GM23338 (cell line): ENCODE results near the gene TBC1D3B. TPM values are rescaled to one million over a fixed set of nuclear protein-coding genes. Genes with fewer than 3 reads are reported as not detected.

Experiments used
- ATAC-seq: fragments of 200-7000 bp; cut with Tn5 transposase; 3 replicates; pipeline ENCODE4 v1.9.1; 2020
- DNase-seq: peaks from one replicate; pipeline ENCODE4 v3.0.0-alpha.2; 2015; ENCODE audit warnings: low spot score
- H2AFZ ChIP-seq: fragments of 200-600 bp; sonication (generic); 2 replicates; pipeline ENCODE4 v1.8.0; 2016; ENCODE audit warnings: antibody characterized with exemption, mild to moderate bottlenecking, moderate library complexity
- H3F3A ChIP-seq: fragments of 200-600 bp; sonication (generic); replicated peaks from 2 replicates; pipeline ENCODE4 v1.8.0; 2017; ENCODE audit warnings: antibody characterized with exemption, mixed run types, low read depth
- H3K27ac ChIP-seq: fragments of 200-600 bp; sonication (generic); 2 replicates; pipeline ENCODE4 v1.6.1; 2016; ENCODE audit warnings: low read depth
- H3K27me3 ChIP-seq: fragments of 200-600 bp; sonication (generic); 2 replicates; pipeline ENCODE4 v1.8.0; 2016; ENCODE audit warnings: mild to moderate bottlenecking, mixed run types, moderate library complexity; ENCODE audit not compliant: insufficient read depth
- H3K36me3 ChIP-seq: fragments of 200-600 bp; sonication (generic); 2 replicates; pipeline ENCODE4 v1.8.0; 2016; ENCODE audit warnings: mild to moderate bottlenecking; ENCODE audit not compliant: insufficient read depth
- H3K4me1 ChIP-seq: fragments of 200-600 bp; sonication (generic); 2 replicates; pipeline ENCODE4 v1.8.0; 2016; ENCODE audit warnings: mild to moderate bottlenecking, moderate library complexity; ENCODE audit not compliant: insufficient read depth
- H3K4me2 ChIP-seq: fragments of 200-600 bp; sonication (generic); 2 replicates; pipeline ENCODE4 v1.7.1; 2017; ENCODE audit warnings: mixed run types
- H3K4me3 ChIP-seq: fragments of 200-600 bp; sonication (generic); 2 replicates; pipeline ENCODE4 v1.6.1; 2016; ENCODE audit warnings: mixed run types
- H3K79me2 ChIP-seq: fragments of 200-600 bp; sonication (generic); replicated peaks from 2 replicates; pipeline ENCODE4 v1.8.0; 2017; ENCODE audit warnings: mild to moderate bottlenecking; ENCODE audit not compliant: insufficient read depth
- H3K9me2 ChIP-seq: fragments of 200-600 bp; sonication (generic); 2 replicates; pipeline ENCODE4 v1.8.0; 2017; ENCODE audit not compliant: insufficient read depth
- H4K20me1 ChIP-seq: fragments of 200-600 bp; sonication (generic); replicated peaks from 2 replicates; pipeline ENCODE4 v1.8.0; 2017; ENCODE audit warnings: mild to moderate bottlenecking; ENCODE audit not compliant: insufficient read depth
- H3K27ac Mint-ChIP-seq: 2 replicates; pipeline ENCODE4 v1.8.0; 2020; ENCODE audit warnings: inconsistent platforms, mild to moderate bottlenecking, moderate library complexity, mixed read lengths
- H3K27me3 Mint-ChIP-seq: 3 replicates; pipeline ENCODE4 v1.8.0; 2022; ENCODE audit warnings: low read depth, mild to moderate bottlenecking, moderate library complexity, mixed read lengths, inconsistent platforms; ENCODE audit not compliant: insufficient read depth, poor library complexity
- H3K36me3 Mint-ChIP-seq: 3 replicates; pipeline ENCODE4 v1.8.0; 2021; ENCODE audit warnings: low read depth, mild to moderate bottlenecking, inconsistent platforms, moderate library complexity, mixed read lengths
- H3K4me1 Mint-ChIP-seq: 3 replicates; pipeline ENCODE4 v1.8.0; 2020; ENCODE audit warnings: mild to moderate bottlenecking, inconsistent platforms, mixed read lengths
- H3K4me3 Mint-ChIP-seq: 3 replicates; pipeline ENCODE4 v1.8.0; 2021; ENCODE audit warnings: moderate library complexity, mild to moderate bottlenecking, inconsistent platforms, mixed read lengths
- H3K9me3 Mint-ChIP-seq: 3 replicates; pipeline ENCODE4 v1.8.0; 2020; ENCODE audit warnings: moderate library complexity, mild to moderate bottlenecking, inconsistent platforms, mixed read lengths
- EZH2phosphoT487 ChIP-seq: fragments of 200-600 bp; sonication (generic); IDR thresholded peaks from one replicate; pipeline ENCODE4 v1.8.1; 2018; ENCODE audit warnings: antibody characterized with exemption; ENCODE audit not compliant: unreplicated experiment
- JUNB ChIP-seq: IDR thresholded peaks from one replicate; pipeline ENCODE4 v1.6.1; 2016; ENCODE audit warnings: antibody characterized with exemption; ENCODE audit not compliant: unreplicated experiment
- NANOG ChIP-seq: IDR thresholded peaks from 2 replicates; pipeline ENCODE4 v1.6.1; 2016; ENCODE audit warnings: antibody characterized with exemption, borderline replicate concordance
- POLR2AphosphoS5 ChIP-seq: IDR thresholded peaks from 2 replicates; pipeline ENCODE4 v1.6.1; 2016; ENCODE audit warnings: antibody characterized with exemption, low read depth
- STAT1 ChIP-seq: IDR thresholded peaks from one replicate; pipeline ENCODE4 v1.6.1; 2016; ENCODE audit warnings: antibody characterized with exemption; ENCODE audit not compliant: unreplicated experiment
- ZNF114 ChIP-seq: fragments of 250-450 bp; sonication (Bioruptor Pico); IDR thresholded peaks from 2 replicates; pipeline ENCODE4 v1.5.0; 2020; ENCODE audit warnings: mild to moderate bottlenecking, moderate library complexity
- ZNF331 ChIP-seq: fragments of 250-450 bp; sonication (Bioruptor Pico); IDR thresholded peaks from 2 replicates; pipeline ENCODE4 v1.5.0; 2020; ENCODE audit warnings: low read depth, mild to moderate bottlenecking, moderate library complexity
- ZNF462 ChIP-seq: fragments of 250-450 bp; sonication (Bioruptor Pico); IDR thresholded peaks from 2 replicates; pipeline ENCODE4 v1.5.0; 2020; ENCODE audit warnings: mild to moderate bottlenecking, moderate library complexity
- polyA plus RNA-seq: library from polyadenylated mRNA; unstranded; fragments of >200 nt; fragmentation: Nextera tagmentation; extraction: Ambion mirVana; gene quantifications from 2 replicates; pipeline ENCODE4 v1.2.1, GENCODE V29; 2016
- total RNA-seq: library from RNA; depleted of rRNA; stranded (reverse); fragments of >200 nt; shearing (Covaris generic); gene quantifications from 2 replicates; pipeline ENCODE4 v1.2.3, GENCODE V29; 2014
- TF ChIP-seq, protein P1 (sequence below), 2 experiments: fragments of 200-600 bp in 1 of 2; sonication (generic) in 1 of 2; conservative IDR thresholded peaks; 2 replicates each; pipeline versions ENCODE4 v1.5.1 to v1.6.1; 2016 to 2017; ENCODE audit warnings: antibody characterized with exemption in 2 of 2, low read depth in 2 of 2, mild to moderate bottlenecking in 2 of 2, moderate library complexity in 1 of 2

TBC1D3B gene
- total and polyA plus RNA-seq, 2 experiments from 2014 or later, result 0.95 to 1.3 TPM

GRCh38 chr17:36214918-36215317, 38.5 kb upstream of the TBC1D3B start (continued):
- no peak for TF ChIP-seq JUNB
- TF ChIP-seq STAT1, result no peak
- TF ChIP-seq, protein P1, sequence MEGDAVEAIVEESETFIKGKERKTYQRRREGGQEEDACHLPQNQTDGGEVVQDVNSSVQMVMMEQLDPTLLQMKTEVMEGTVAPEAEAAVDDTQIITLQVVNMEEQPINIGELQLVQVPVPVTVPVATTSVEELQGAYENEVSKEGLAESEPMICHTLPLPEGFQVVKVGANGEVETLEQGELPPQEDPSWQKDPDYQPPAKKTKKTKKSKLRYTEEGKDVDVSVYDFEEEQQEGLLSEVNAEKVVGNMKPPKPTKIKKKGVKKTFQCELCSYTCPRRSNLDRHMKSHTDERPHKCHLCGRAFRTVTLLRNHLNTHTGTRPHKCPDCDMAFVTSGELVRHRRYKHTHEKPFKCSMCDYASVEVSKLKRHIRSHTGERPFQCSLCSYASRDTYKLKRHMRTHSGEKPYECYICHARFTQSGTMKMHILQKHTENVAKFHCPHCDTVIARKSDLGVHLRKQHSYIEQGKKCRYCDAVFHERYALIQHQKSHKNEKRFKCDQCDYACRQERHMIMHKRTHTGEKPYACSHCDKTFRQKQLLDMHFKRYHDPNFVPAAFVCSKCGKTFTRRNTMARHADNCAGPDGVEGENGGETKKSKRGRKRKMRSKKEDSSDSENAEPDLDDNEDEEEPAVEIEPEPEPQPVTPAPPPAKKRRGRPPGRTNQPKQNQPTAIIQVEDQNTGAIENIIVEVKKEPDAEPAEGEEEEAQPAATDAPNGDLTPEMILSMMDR (conservative IDR thresholded peaks at IDR 0.05; ENCODE audit: low read depth in 2 of 2), result no peak

DNA sequence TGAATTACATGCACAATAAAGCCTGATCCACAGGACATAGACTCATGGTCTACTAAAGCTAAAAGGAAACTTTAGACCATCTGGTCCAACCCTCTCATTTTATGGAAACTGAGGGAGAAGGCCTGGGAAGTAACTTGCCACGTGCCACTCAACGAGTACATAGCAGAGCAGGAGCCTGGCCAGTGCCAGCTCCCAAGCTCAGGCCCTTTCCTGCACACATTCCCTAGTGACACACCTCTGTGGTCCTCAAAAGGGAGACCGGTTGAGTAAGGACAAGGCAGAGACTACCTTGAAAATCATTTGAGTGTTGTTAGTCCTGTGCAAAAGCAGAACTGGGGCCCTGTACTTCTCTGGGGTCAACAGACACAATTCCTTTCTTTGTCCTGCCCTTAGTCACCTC, 37.3 kb upstream of the TBC1D3B start:
- Mint-ChIP-seq H3K4me3 (no peak overlapping the region), H3K27ac (no peak overlapping the region), H3K27me3 (peaks cover 2% of the 10 kb centered on the region), H3K4me1 (peaks cover 10% of the 10 kb centered on the region; the same call in 2 of the 3 replicates), H3K9me3 (peaks cover 11% of the 10 kb centered on the region), H3K36me3 (no peaks in the 10 kb centered on the region)
- no peaks in the 10 kb centered on the region for H4K20me1 ChIP-seq
- H3F3A ChIP-seq, result no peaks in the 10 kb centered on the region
- no peak for DNase-seq
- H3K4me3 ChIP-seq, result no peak overlapping the region
- no peak for ATAC-seq
- peaks cover 4% of the 10 kb centered on the region; the same call in 1 of the 2 replicates for H3K36me3 ChIP-seq
- H3K27me3 ChIP-seq, result no peaks in the 10 kb centered on the region
- H3K27ac ChIP-seq, result no peak overlapping the region
- H3K9me2 ChIP-seq, result peaks cover 14% of the 10 kb centered on the region
- no peak for TF ChIP-seq POLR2AphosphoS5
- TF ChIP-seq, protein P1 (conservative IDR thresholded peaks at IDR 0.05; ENCODE audit: low read depth in 2 of 2), result no peak
- no peak for TF ChIP-seq ZNF114 (CRISPR knock-in tag)
- no peak for TF ChIP-seq NANOG
- no peak for TF ChIP-seq EZH2phosphoT487
- no peak for TF ChIP-seq ZNF462
- no peak for TF ChIP-seq ZNF331 (CRISPR knock-in tag)
- no peak overlapping the region for H2AFZ ChIP-seq
- H3K79me2 ChIP-seq, result no peaks in the 10 kb centered on the region
- H3K4me1 ChIP-seq, result no peaks in the 10 kb centered on the region
- no peak overlapping the region for H3K4me2 ChIP-seq
